Suprapubic skin (tissue), 4 donors: ENCODE measurements around the gene TM7SF2. TPM values are rescaled to one million over a fixed set of nuclear protein-coding genes. Genes with fewer than 3 reads are reported as not detected.

Experiments used
- DNase-seq, 2 donors: peaks; one replicate each; pipeline ENCODE4 v3.0.0-alpha.2; 2019; ENCODE audit warnings: low spot score in 2 of 2
- H3K27ac ChIP-seq: fragments of 200-600 bp; sonication (generic); one replicate; pipeline ENCODE4 v1.5.1; 2019
- H3K27me3 ChIP-seq: fragments of 200-600 bp; sonication (generic); one replicate; pipeline ENCODE4 v1.5.1; 2019
- H3K36me3 ChIP-seq: fragments of 200-600 bp; sonication (generic); one replicate; pipeline ENCODE4 v1.5.1; 2019
- H3K4me1 ChIP-seq: fragments of 200-600 bp; sonication (generic); one replicate; pipeline ENCODE4 v1.5.1; 2019
- H3K4me3 ChIP-seq: fragments of 200-600 bp; sonication (generic); one replicate; pipeline ENCODE4 v1.5.1; 2019; ENCODE audit warnings: mild to moderate bottlenecking
- H3K9me3 ChIP-seq: fragments of 200-600 bp; sonication (generic); one replicate; pipeline ENCODE4 v1.5.1; 2019
- CTCF ChIP-seq, 2 donors: fragments of 200-600 bp in 1 of 2; fragments of 450-650 bp in 1 of 2; sonication (generic) in 1 of 2; IDR thresholded peaks; one replicate each; pipeline ENCODE4 v1.5.1; 2016 to 2019; ENCODE audit warnings: antibody characterized with exemption in 2 of 2, mild to moderate bottlenecking in 1 of 2, moderate library complexity in 1 of 2
- EP300 ChIP-seq: sonication (generic); formaldehyde crosslinking; IDR thresholded peaks from one replicate; pipeline ENCODE4 v1.6.1; 2017; ENCODE audit warnings: antibody characterized with exemption
- POLR2A ChIP-seq, 2 donors: fragments of 450-650 bp; IDR thresholded peaks; one replicate each; pipeline ENCODE4 v1.6.1; 2017; ENCODE audit warnings: antibody characterized with exemption in 2 of 2, mild to moderate bottlenecking in 2 of 2, moderate library complexity in 2 of 2
- POLR2AphosphoS5 ChIP-seq, 3 donors: sonication (generic); formaldehyde crosslinking; IDR thresholded peaks; one replicate each; pipeline ENCODE4 v1.6.1; 2017; ENCODE audit warnings: antibody characterized with exemption in 3 of 3
- whole genome bisulfite sequencing: methylation state at CpG from one replicate; pipeline ENCODE4 v1.1.5; 2018; 5-methylcytosine and 5-hydroxymethylcytosine counted together
- total RNA-seq, 4 donors: library from RNA; depleted of rRNA; stranded (reverse); fragments of >200 nt; gene quantifications; one replicate each; pipeline ENCODE4 v1.1.0, GENCODE V29; 2016

Gene TM7SF2
- total RNA-seq, 4 donors from 2014 or later = 76.5 to 214 (median 145) TPM

- WGBS = 84% methylated on average over 11 of the region's 31 CpGs
- peak overlapping the region; percentile 61 for H3K4me3 ChIP-seq
- H3K4me1 ChIP-seq = peaks cover 57% of the 10 kb centered on the region
- TF ChIP-seq CTCF (IDR thresholded peaks at IDR 0.05) = no peak
- TF ChIP-seq POLR2AphosphoS5 (IDR thresholded peaks at IDR 0.05) = no peak
- no peak for TF ChIP-seq POLR2A (IDR thresholded peaks at IDR 0.05)
- TF ChIP-seq EP300 = no peak
- peak in 1 of 2 donors; percentile 73 for DNase-seq
- no peak overlapping the region for H3K27ac ChIP-seq
- H3K9me3 ChIP-seq = no peaks in the 10 kb centered on the region
- no peaks in the 10 kb centered on the region for H3K27me3 ChIP-seq
- peaks cover 26% of the 10 kb centered on the region for H3K36me3 ChIP-seq
Observed at GRCh38 chr11:65111159-65111743, 421 bp upstream of the TM7SF2 start.

- Histone ChIP-seq H3K9me3 (no peaks in the 10 kb centered on the region), H3K4me1 (peaks cover 67% of the 10 kb centered on the region), H3K4me3 (peak overlapping the region; percentile 61), H3K27me3 (no peaks in the 10 kb centered on the region), H3K36me3 (peaks cover 21% of the 10 kb centered on the region), H3K27ac (peak overlapping the region; percentile 59)
- 0% methylated on average over 12 of the region's 57 CpGs for WGBS
- no peak for TF ChIP-seq EP300
- TF ChIP-seq POLR2AphosphoS5 (IDR thresholded peaks at IDR 0.05) = peak in 1 of 3 donors; percentile 59
- TF ChIP-seq CTCF (IDR thresholded peaks at IDR 0.05) = peak; percentile 53 to 97
- TF ChIP-seq POLR2A (IDR thresholded peaks at IDR 0.05) = no peak
- DNase-seq = peak; percentile 75 to 80
Observed at GRCh38 chr11:65112546-65113360, 1.1 kb downstream of the TM7SF2 start.

- TF ChIP-seq POLR2A (IDR thresholded peaks at IDR 0.05) = no peak
- Histone ChIP-seq H3K9me3 (no peaks in the 10 kb centered on the region), H3K27me3 (no peaks in the 10 kb centered on the region), H3K4me3 (peak overlapping the region; percentile 61), H3K4me1 (peaks cover 73% of the 10 kb centered on the region), H3K36me3 (peaks cover 16% of the 10 kb centered on the region), H3K27ac (no peak overlapping the region)
- DNase-seq = peak in 1 of 2 donors; percentile 75
- 10% methylated on average over 14 of the region's 14 CpGs for WGBS
Observed at GRCh38 chr11:65113361-65113756, 1.7 kb downstream of the TM7SF2 start.

- no peaks in the 10 kb centered on the region for H3K27me3 ChIP-seq
- H3K36me3 ChIP-seq = peaks cover 16% of the 10 kb centered on the region
- no peak for TF ChIP-seq POLR2AphosphoS5 (IDR thresholded peaks at IDR 0.05)
- DNase-seq = no peak
- WGBS = 75% methylated on average over 6 of the region's 6 CpGs
- H3K4me3 ChIP-seq = no peak overlapping the region
- no peak overlapping the region for H3K27ac ChIP-seq
- peaks cover 76% of the 10 kb centered on the region for H3K4me1 ChIP-seq
- no peaks in the 10 kb centered on the region for H3K9me3 ChIP-seq
Observed at GRCh38 chr11:65113839-65114238, 2.2 kb downstream of the TM7SF2 start.

- H3K4me3 ChIP-seq = no peak overlapping the region
- no peaks in the 10 kb centered on the region for H3K9me3 ChIP-seq
- no peaks in the 10 kb centered on the region for H3K27me3 ChIP-seq
- WGBS = 78% methylated on average over 4 of the region's 11 CpGs
- H3K36me3 ChIP-seq = peaks cover 16% of the 10 kb centered on the region
- no peak overlapping the region for H3K27ac ChIP-seq
- TF ChIP-seq EP300 (no peak), POLR2AphosphoS5 (IDR thresholded peaks at IDR 0.05) (no peak), CTCF (IDR thresholded peaks at IDR 0.05) (no peak), POLR2A (IDR thresholded peaks at IDR 0.05) (no peak)
- peaks cover 67% of the 10 kb centered on the region for H3K4me1 ChIP-seq
- peak in 1 of 2 donors; percentile 76 for DNase-seq
Observed at GRCh38 chr11:65114538-65115171, 3.0 kb downstream of the TM7SF2 start.
